Neural progenitor cell (in vitro differentiated cells): ENCODE results near the gene KHNYN.

Experiments
- EZH2 ChIP-seq: fragments of 200-600 bp; sonication (generic); IDR thresholded peaks from 2 replicates; pipeline ENCODE4 v1.6.1; 2017; ENCODE audit warnings: antibody characterized with exemption, mild to moderate bottlenecking, moderate library complexity
- EZH2phosphoT487 ChIP-seq: fragments of 200-600 bp; sonication (generic); IDR thresholded peaks from 2 replicates; pipeline ENCODE4 v1.6.1; 2017; ENCODE audit warnings: antibody characterized with exemption
- TF ChIP-seq, protein P1 (sequence below): fragments of 200-600 bp; sonication (generic); IDR thresholded peaks from 2 replicates; pipeline ENCODE4 v1.5.1; 2017; ENCODE audit warnings: antibody characterized with exemption, mild to moderate bottlenecking

DNA sequence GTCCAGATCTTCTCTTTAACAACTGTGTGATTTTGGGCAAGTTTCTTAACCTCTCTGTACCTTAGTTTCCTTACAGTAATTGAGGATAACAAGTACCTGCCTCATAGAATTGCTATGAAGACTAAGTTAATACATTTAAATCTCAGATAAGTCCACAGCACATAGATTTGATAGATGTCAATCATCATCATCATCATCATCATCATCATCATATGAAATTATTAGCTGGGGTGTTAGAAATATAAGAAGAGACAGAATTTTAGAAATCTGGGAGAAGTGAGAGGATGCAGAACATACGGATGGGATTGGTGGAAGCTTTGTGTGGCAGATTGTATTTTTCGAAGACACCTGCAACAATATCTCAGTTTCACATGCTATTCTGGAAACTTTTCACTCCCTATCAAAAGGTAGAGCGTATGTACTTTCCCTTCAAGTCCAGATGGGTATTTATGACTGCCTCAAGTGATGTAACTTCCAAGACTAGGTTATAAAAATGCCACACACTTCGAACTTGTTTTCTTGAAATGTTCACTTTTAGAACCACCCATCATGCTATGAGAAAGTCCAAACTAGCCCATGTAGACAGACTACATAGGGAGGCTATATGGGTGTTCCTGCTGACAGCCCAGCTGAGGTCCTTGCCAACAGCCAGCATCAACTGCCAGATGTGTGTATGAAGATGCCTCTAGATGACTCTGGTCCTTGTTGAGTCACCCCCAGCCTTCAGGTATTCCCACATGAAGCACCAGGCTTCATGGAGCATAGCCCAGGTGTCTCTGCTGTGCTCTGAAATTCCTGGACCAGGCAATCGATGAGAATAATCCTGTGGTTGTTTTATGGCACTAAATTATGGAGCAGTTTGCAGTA lies 33.5 kb downstream of the KHNYN start:
- TF ChIP-seq, protein P1, sequence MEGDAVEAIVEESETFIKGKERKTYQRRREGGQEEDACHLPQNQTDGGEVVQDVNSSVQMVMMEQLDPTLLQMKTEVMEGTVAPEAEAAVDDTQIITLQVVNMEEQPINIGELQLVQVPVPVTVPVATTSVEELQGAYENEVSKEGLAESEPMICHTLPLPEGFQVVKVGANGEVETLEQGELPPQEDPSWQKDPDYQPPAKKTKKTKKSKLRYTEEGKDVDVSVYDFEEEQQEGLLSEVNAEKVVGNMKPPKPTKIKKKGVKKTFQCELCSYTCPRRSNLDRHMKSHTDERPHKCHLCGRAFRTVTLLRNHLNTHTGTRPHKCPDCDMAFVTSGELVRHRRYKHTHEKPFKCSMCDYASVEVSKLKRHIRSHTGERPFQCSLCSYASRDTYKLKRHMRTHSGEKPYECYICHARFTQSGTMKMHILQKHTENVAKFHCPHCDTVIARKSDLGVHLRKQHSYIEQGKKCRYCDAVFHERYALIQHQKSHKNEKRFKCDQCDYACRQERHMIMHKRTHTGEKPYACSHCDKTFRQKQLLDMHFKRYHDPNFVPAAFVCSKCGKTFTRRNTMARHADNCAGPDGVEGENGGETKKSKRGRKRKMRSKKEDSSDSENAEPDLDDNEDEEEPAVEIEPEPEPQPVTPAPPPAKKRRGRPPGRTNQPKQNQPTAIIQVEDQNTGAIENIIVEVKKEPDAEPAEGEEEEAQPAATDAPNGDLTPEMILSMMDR, result no peak
- TF ChIP-seq EZH2phosphoT487 (no peak), EZH2 (no peak)
